ENCODE measurements around the gene EGFL7.

Gene EGFL7

GRCh38 chr9:136689108-136689460 lies 26.4 kb downstream of the EGFL7 start:
- no peak for DNase-seq

GRCh38 chr9:136690104-136690805 lies 27.5 kb downstream of the EGFL7 start:
- DNase-seq: no peak

- no peak for DNase-seq
These were observed 28.1 kb downstream of the EGFL7 start for GRCh38 chr9:136690806-136691261.

GRCh38 chr9:136691316-136692184 lies 28.8 kb downstream of the EGFL7 start:
- DNase-seq: no peak

- no peak for DNase-seq
These were observed 29.7 kb downstream of the EGFL7 start for GRCh38 chr9:136692185-136693134.

- no peak for DNase-seq
These were observed 30.4 kb downstream of the EGFL7 start for GRCh38 chr9:136693135-136693489.

- DNase-seq: no peak
These were observed 30.9 kb downstream of the EGFL7 start for GRCh38 chr9:136693490-136694162.

- no peak for DNase-seq
These were observed 31.6 kb downstream of the EGFL7 start for GRCh38 chr9:136694163-136694871.

- no peak for DNase-seq
These were observed 32.1 kb downstream of the EGFL7 start for GRCh38 chr9:136694872-136695247.

- peak; percentile 74 for DNase-seq
These were observed 32.7 kb downstream of the EGFL7 start for GRCh38 chr9:136695435-136695895.

GRCh38 chr9:136695955-136696354 lies 33.2 kb downstream of the EGFL7 start:
- peak; percentile 73 for DNase-seq

- DNase-seq: peak; percentile 53
These were observed 33.8 kb downstream of the EGFL7 start for GRCh38 chr9:136696502-136696901.

- DNase-seq: no peak
These were observed 34.6 kb downstream of the EGFL7 start for GRCh38 chr9:136697146-136697820.

GRCh38 chr9:136697821-136698526 lies 35.3 kb downstream of the EGFL7 start:
- no peak for DNase-seq

- no peak for DNase-seq
These were observed 36.0 kb downstream of the EGFL7 start for GRCh38 chr9:136698635-136699246.

GRCh38 chr9:136700304-136700703 lies 37.6 kb downstream of the EGFL7 start:
- DNase-seq: no peak

- DNase-seq: no peak
These were observed 38.4 kb downstream of the EGFL7 start for GRCh38 chr9:136700959-136701667.

- DNase-seq: no peak
These were observed 38.9 kb downstream of the EGFL7 start for GRCh38 chr9:136701668-136702053.

- DNase-seq: peak; percentile 39
These were observed 40.7 kb downstream of the EGFL7 start for GRCh38 chr9:136703276-136703860.
